Keratinocyte (primary cell): ENCODE measurements around the gene HOXA11.

Source experiments
- CTCF ChIP-seq, 3 experiments: IDR thresholded peaks in 1 of 3; conservative IDR thresholded peaks in 1 of 3; optimal IDR thresholded peaks in 1 of 3; 2 replicates in 2 of 3; 3 replicates in 1 of 3; pipeline versions ENCODE3 to v1.5.1; 2011; ENCODE audit warnings: low read length in 3 of 3, mild to moderate bottlenecking in 3 of 3, moderate library complexity in 2 of 3, control low read depth in 1 of 3, inconsistent platforms in 1 of 3; ENCODE audit not compliant: insufficient read depth in 2 of 3; ENCODE audit errors: extremely low read depth in 1 of 3
- EZH2 ChIP-seq: IDR thresholded peaks from one replicate; pipeline ENCODE4 v1.6.1; 2012; ENCODE audit warnings: inconsistent platforms, mild to moderate bottlenecking, low read length, moderate library complexity

- no peak for TF ChIP-seq CTCF (optimal IDR thresholded peaks at IDR 0.05 in 1 of 3, IDR thresholded peaks at IDR 0.05 in 1 of 3, conservative IDR thresholded peaks at IDR 0.05 in 1 of 3; ENCODE audit: extremely low read depth in 1 of 3, insufficient read depth in 2 of 3, low read length in 3 of 3)
- TF ChIP-seq EZH2 = no peak
Observed at GRCh38 chr7:27171637-27172314, 13.3 kb downstream of the HOXA11 start.
